Body of pancreas (tissue), 4 donors: Measurements from ENCODE around the gene ADAMTSL1. TPM values are rescaled to one million over a fixed set of nuclear protein-coding genes. Genes with fewer than 3 reads are reported as not detected.
"Not testable (repeated sequence)": the region's sequence is repeated elsewhere in the genome, so short reads cannot be mapped to it uniquely, and the experiment has no call there.

ENCODE experiments used
- ATAC-seq: fragments of 150-250 bp; one replicate; pipeline ENCODE4 v1.9.1; 2016
- DNase-seq, 4 donors: peaks; one replicate each; pipeline ENCODE4 v3.0.0-alpha.2; 2019
- H3K27ac ChIP-seq, 4 donors: fragments of 200-600 bp; sonication (generic); 1 replicate in 3 of 4; 2 replicates in 1 of 4; pipeline versions ENCODE4 v1.5.1 to v1.6.1; 2016 to 2019; ENCODE audit warnings: mild to moderate bottlenecking in 1 of 4, mixed read lengths in 1 of 4, moderate library complexity in 1 of 4
- H3K27me3 ChIP-seq, 2 donors: fragments of 200-600 bp; sonication (generic); one replicate each; pipeline ENCODE4 v1.6.0; 2016; ENCODE audit warnings: mild to moderate bottlenecking in 1 of 2
- H3K36me3 ChIP-seq, 2 donors: fragments of 200-600 bp; sonication (generic); replicated peaks in 1 of 2; 2 replicates each; pipeline ENCODE4 v1.5.1; 2016; ENCODE audit warnings: low read depth in 2 of 2; ENCODE audit not compliant: insufficient read depth in 1 of 2
- H3K4me1 ChIP-seq: fragments of 200-600 bp; sonication (generic); one replicate; pipeline ENCODE4 v1.6.0; 2016
- H3K4me3 ChIP-seq, 2 donors: fragments of 200-600 bp; sonication (generic); 1 replicate in 1 of 2; 2 replicates in 1 of 2; pipeline ENCODE4 v1.5.1; 2016 to 2019
- H3K9me3 ChIP-seq, 3 donors: fragments of 200-600 bp; sonication (generic); 1 replicate in 2 of 3; 2 replicates in 1 of 3; pipeline ENCODE4 v1.5.1; 2016
- CTCF ChIP-seq, 7 experiments: fragments of 450-650 bp in 4 of 7; fragments of 200-600 bp in 3 of 7; sonication (generic) in 3 of 7; IDR thresholded peaks; one replicate each; pipeline ENCODE4 v1.5.1; 2016 to 2019; ENCODE audit warnings: antibody characterized with exemption in 7 of 7
- POLR2A ChIP-seq, 3 donors: fragments of 450-650 bp; IDR thresholded peaks; one replicate each; pipeline ENCODE4 v1.6.1; 2016; ENCODE audit warnings: antibody characterized with exemption in 3 of 3, mild to moderate bottlenecking in 2 of 3
- WGBS, 2 donors: methylation state at CpG; one replicate each; pipeline ENCODE4 v1.1.5; 2017; 5-methylcytosine and 5-hydroxymethylcytosine counted together
- intact Hi-C: fragments of 100-400 bp; cut with DNase I; formaldehyde crosslinking; loops from one replicate; pipeline ENCODE4 v1.15.1; 2023
- total RNA-seq, 2 donors: library from RNA; depleted of rRNA; stranded (reverse); fragments of >200 nt; gene quantifications; one replicate each; pipeline ENCODE4 v1.1.0, GENCODE V29; 2016

Gene ADAMTSL1
- total RNA-seq, 2 donors from 2014 or later, result 0.52 to 0.99 TPM

- Histone ChIP-seq H3K27me3 (no peaks in the 10 kb centered on the region), H3K4me1 (no peaks in the 10 kb centered on the region), H3K36me3 (no peaks in the 10 kb centered on the region), H3K9me3 (no peaks in the 10 kb centered on the region), H3K27ac (no peak overlapping the region), H3K4me3 (no peak overlapping the region)
- no peak for TF ChIP-seq POLR2A (IDR thresholded peaks at IDR 0.05)
- TF ChIP-seq CTCF (IDR thresholded peaks at IDR 0.05), result no peak
- no peak for DNase-seq
- ATAC-seq, result no peak
- intact Hi-C loops, result no loop called here
- WGBS, 2 donors, result 66 to 78% methylated on average over 3 of the region's 3 CpGs
Observed at GRCh38 chr9:18926513-18926912, 452.6 kb downstream of the ADAMTSL1 start.

DNA sequence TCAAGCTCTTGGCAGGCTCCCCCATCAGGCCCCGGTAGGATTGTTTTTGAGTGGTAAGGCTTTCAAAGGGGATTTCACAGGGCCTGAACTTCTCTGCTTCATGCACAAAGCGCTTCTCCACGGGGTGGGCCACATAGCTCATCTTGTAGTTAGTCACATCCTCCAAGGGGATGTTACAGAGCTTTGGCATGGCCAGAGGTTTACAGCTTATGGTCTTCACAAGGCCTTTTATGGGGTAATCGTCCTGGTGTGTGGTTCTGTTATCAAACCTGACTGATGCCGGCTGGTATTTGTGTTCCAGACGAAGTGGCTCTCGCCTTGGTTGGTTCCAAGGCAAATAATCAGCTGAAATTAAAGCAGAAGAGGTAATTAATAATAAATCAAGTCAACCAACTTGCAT is 454.8 kb downstream of the ADAMTSL1 start:
- WGBS, 2 donors, result 73 to 76% methylated on average over 7 of the region's 7 CpGs
- no peak for DNase-seq
- no peaks in the 10 kb centered on the region for H3K4me1 ChIP-seq
- no peak overlapping the region for H3K4me3 ChIP-seq
- TF ChIP-seq POLR2A (IDR thresholded peaks at IDR 0.05), result no peak
- no peak for TF ChIP-seq CTCF (IDR thresholded peaks at IDR 0.05)
- no peaks in the 10 kb centered on the region for H3K9me3 ChIP-seq
- intact Hi-C loops, result no loop called here
- H3K27ac ChIP-seq, result no peak overlapping the region
- no peaks in the 10 kb centered on the region for H3K27me3 ChIP-seq
- H3K36me3 ChIP-seq, result no peaks in the 10 kb centered on the region
- ATAC-seq, result no peak

DNA sequence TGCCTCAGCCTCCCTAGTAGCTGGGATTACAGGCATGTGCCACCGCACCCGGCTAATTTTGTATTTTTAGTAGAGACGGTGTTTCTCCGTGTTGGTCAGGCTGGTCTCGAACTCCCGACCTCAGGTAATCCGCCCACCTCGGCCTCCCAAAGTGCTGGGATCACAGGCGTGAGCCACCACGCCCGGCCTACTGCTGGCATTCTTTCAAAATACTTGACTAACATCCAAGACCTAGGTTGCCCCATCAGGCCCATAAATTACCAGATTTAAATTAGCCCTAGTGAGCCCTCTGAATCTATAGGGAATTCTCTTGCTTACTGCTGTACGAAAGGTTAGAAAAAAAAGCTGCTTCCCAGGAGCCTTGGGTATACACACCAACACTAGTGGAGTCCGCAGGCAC is 456.7 kb downstream of the ADAMTSL1 start:
- H3K9me3 ChIP-seq, H3K4me3 ChIP-seq, H3K27ac ChIP-seq, H3K36me3 ChIP-seq, H3K4me1 ChIP-seq, ATAC-seq, H3K27me3 ChIP-seq, intact Hi-C loops, DNase-seq: not testable (repeated sequence)
- 77 to 85% methylated on average over 13 of the region's 13 CpGs for WGBS, 2 donors

DNA sequence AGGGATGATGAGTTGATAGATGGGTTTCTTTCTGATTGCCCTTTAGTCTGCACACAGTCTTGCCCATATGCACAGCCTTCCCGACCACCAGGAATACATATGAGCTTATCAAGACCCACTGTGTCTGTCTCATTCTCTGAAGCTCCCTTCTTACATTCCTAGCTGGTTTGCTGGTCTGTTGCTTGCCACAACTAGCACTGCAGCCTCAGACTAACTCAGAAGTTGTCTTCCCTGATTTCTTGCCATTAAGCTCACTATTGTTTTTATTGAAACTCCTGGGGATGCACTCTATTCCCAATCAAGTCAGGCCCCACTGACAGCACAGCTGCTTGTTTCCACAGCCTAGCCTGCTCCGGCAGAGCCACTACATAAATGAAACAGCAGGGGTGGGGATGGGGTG is 461.6 kb downstream of the ADAMTSL1 start:
- H3K36me3 ChIP-seq, result no peaks in the 10 kb centered on the region
- no peak overlapping the region for H3K4me3 ChIP-seq
- no peak overlapping the region for H3K27ac ChIP-seq
- H3K4me1 ChIP-seq, result no peaks in the 10 kb centered on the region
- intact Hi-C loops, result no loop called here
- no peaks in the 10 kb centered on the region for H3K27me3 ChIP-seq
- DNase-seq, result no peak
- 40 to 44% methylated on average over 2 of the region's 2 CpGs for WGBS, 2 donors
- H3K9me3 ChIP-seq, result no peaks in the 10 kb centered on the region
- TF ChIP-seq POLR2A (IDR thresholded peaks at IDR 0.05), result no peak
- TF ChIP-seq CTCF (IDR thresholded peaks at IDR 0.05), result no peak
- ATAC-seq, result no peak

GRCh38 chr9:18936094-18936871 is 462.3 kb downstream of the ADAMTSL1 start:
- intact Hi-C loops, result no loop called here
- H3K9me3 ChIP-seq, result no peaks in the 10 kb centered on the region
- H3K4me3 ChIP-seq, result no peak overlapping the region
- ATAC-seq (no peak), DNase-seq (no peak)
- 43 to 59% methylated on average over 7 of the region's 7 CpGs for WGBS, 2 donors
- H3K4me1 ChIP-seq, result no peaks in the 10 kb centered on the region
- TF ChIP-seq POLR2A (IDR thresholded peaks at IDR 0.05) (no peak), CTCF (IDR thresholded peaks at IDR 0.05) (no peak)
- no peaks in the 10 kb centered on the region for H3K36me3 ChIP-seq
- no peak overlapping the region for H3K27ac ChIP-seq
- no peaks in the 10 kb centered on the region for H3K27me3 ChIP-seq
